DND-41 (cell line): Measurements from ENCODE around the gene PARVB.

ENCODE experiments used
- ATAC-seq: fragments of 200-7000 bp; cut with Tn5 transposase; 3 replicates; pipeline ENCODE4 v1.9.1; 2021; ENCODE audit warnings: low read depth; ENCODE audit not compliant: insufficient read depth
- DNase-seq: peaks from one replicate; pipeline ENCODE4 v3.0.0-alpha.2; 2020
- H2AFZ ChIP-seq: 2 replicates; pipeline ENCODE4 v1.6.0; 2012; ENCODE audit warnings: low read depth, low read length
- H3K27ac ChIP-seq: 2 replicates; pipeline ENCODE4 v1.5.1; 2012; ENCODE audit warnings: low read length, inconsistent platforms
- H3K27me3 ChIP-seq: fragments of 200-600 bp; sonication (generic); 2 replicates; pipeline ENCODE4 v1.6.0; 2012; ENCODE audit warnings: low read length, mild to moderate bottlenecking, inconsistent platforms; ENCODE audit not compliant: insufficient read depth, poor library complexity
- H3K36me3 ChIP-seq: 2 replicates; pipeline ENCODE4 v1.5.1; 2012; ENCODE audit warnings: low read length, inconsistent platforms; ENCODE audit not compliant: insufficient read depth
- H3K4me1 ChIP-seq: 2 replicates; pipeline ENCODE4 v1.5.1; 2012; ENCODE audit warnings: mild to moderate bottlenecking, low read length; ENCODE audit not compliant: insufficient read depth
- H3K4me2 ChIP-seq: 2 replicates; pipeline ENCODE4 v1.6.0; 2012; ENCODE audit warnings: mild to moderate bottlenecking, moderate library complexity, low read length, inconsistent platforms; ENCODE audit not compliant: insufficient read depth
- H3K4me3 ChIP-seq, 2 experiments: fragments of 200-600 bp in 1 of 2; shearing (Covaris generic) in 1 of 2; 2 replicates each; pipeline ENCODE4 v1.5.1; 2012 to 2016; ENCODE audit warnings: inconsistent platforms in 2 of 2, low read length in 2 of 2, mild to moderate bottlenecking in 2 of 2, low read depth in 1 of 2, moderate library complexity in 1 of 2
- H3K79me2 ChIP-seq: 2 replicates; pipeline ENCODE4 v1.6.0; 2012; ENCODE audit warnings: low read length, inconsistent platforms; ENCODE audit not compliant: insufficient read depth
- H3K9ac ChIP-seq: 2 replicates; pipeline ENCODE4 v1.6.0; 2012; ENCODE audit warnings: low read depth, mild to moderate bottlenecking, inconsistent platforms, low read length, moderate library complexity
- H3K9me3 ChIP-seq: 2 replicates; pipeline ENCODE4 v1.5.1; 2012; ENCODE audit warnings: low read length, moderate library complexity, mild to moderate bottlenecking, inconsistent platforms; ENCODE audit not compliant: insufficient read depth, severe bottlenecking
- H4K20me1 ChIP-seq: 2 replicates; pipeline ENCODE4 v1.6.0; 2012; ENCODE audit warnings: low read length; ENCODE audit not compliant: insufficient read depth
- CTCF ChIP-seq: IDR thresholded peaks from 2 replicates; pipeline ENCODE4 v1.5.1; 2012; ENCODE audit warnings: borderline replicate concordance, low read length, moderate library complexity, mild to moderate bottlenecking; ENCODE audit not compliant: poor library complexity, severe bottlenecking; ENCODE audit errors: extremely low read depth
- EZH2 ChIP-seq: IDR thresholded peaks from 3 replicates; pipeline ENCODE4 v1.6.1; 2012; ENCODE audit warnings: borderline replicate concordance, low read depth, mild to moderate bottlenecking, moderate library complexity, low read length, inconsistent platforms; ENCODE audit not compliant: severe bottlenecking

Gene PARVB

GRCh38 chr22:44159811-44160210 lies 135.7 kb downstream of the PARVB start:
- H3K27ac ChIP-seq, result no peak overlapping the region
- H3K79me2 ChIP-seq, result no peaks in the 10 kb centered on the region
- H4K20me1 ChIP-seq, result no peaks in the 10 kb centered on the region; the same call in none of the 2 replicates
- H3K36me3 ChIP-seq, result no peaks in the 10 kb centered on the region
- DNase-seq (no peak), ATAC-seq (no peak)
- H3K9ac ChIP-seq, result no peak overlapping the region
- no peaks in the 10 kb centered on the region for H3K27me3 ChIP-seq
- no peak overlapping the region for H2AFZ ChIP-seq
- no peaks in the 10 kb centered on the region for H3K9me3 ChIP-seq
- no peaks in the 10 kb centered on the region for H3K4me1 ChIP-seq
- TF ChIP-seq EZH2, result no peak
- no peak for TF ChIP-seq CTCF
- H3K4me3 ChIP-seq, result no peak overlapping the region
- no peak overlapping the region for H3K4me2 ChIP-seq

GRCh38 chr22:44160421-44160820 lies 136.3 kb downstream of the PARVB start:
- Histone ChIP-seq H3K79me2 (no peaks in the 10 kb centered on the region), H2AFZ (no peak overlapping the region), H3K27ac (no peak overlapping the region), H3K27me3 (no peaks in the 10 kb centered on the region), H3K36me3 (no peaks in the 10 kb centered on the region), H3K9me3 (no peaks in the 10 kb centered on the region), H3K9ac (no peak overlapping the region), H4K20me1 (no peaks in the 10 kb centered on the region; the same call in 1 of the 2 replicates), H3K4me2 (no peak overlapping the region), H3K4me1 (no peaks in the 10 kb centered on the region), H3K4me3 (no peak overlapping the region)
- TF ChIP-seq EZH2 (no peak), CTCF (no peak)
- no peak for ATAC-seq
- DNase-seq, result no peak

GRCh38 chr22:44161673-44162072 lies 137.6 kb downstream of the PARVB start:
- DNase-seq, result no peak
- no peaks in the 10 kb centered on the region; the same call in 1 of the 2 replicates for H4K20me1 ChIP-seq
- no peak for TF ChIP-seq EZH2

GRCh38 chr22:44162960-44163359 lies 138.9 kb downstream of the PARVB start:
- Histone ChIP-seq H4K20me1 (peaks cover under 1% of the 10 kb centered on the region; the same call in 1 of the 2 replicates), H3K4me1 (no peaks in the 10 kb centered on the region), H3K79me2 (no peaks in the 10 kb centered on the region), H3K27ac (no peak overlapping the region), H3K9me3 (no peaks in the 10 kb centered on the region), H3K9ac (no peak overlapping the region), H3K27me3 (no peaks in the 10 kb centered on the region), H2AFZ (no peak overlapping the region), H3K4me2 (no peak overlapping the region), H3K36me3 (no peaks in the 10 kb centered on the region), H3K4me3 (no peak overlapping the region)
- no peak for DNase-seq
- ATAC-seq, result no peak
- no peak for TF ChIP-seq EZH2
- no peak for TF ChIP-seq CTCF

More at GRCh38 chr22:44161673-44162072, 137.6 kb downstream of the PARVB start:
- Histone ChIP-seq H3K9ac (no peak overlapping the region), H3K4me3 (no peak overlapping the region), H3K27me3 (no peaks in the 10 kb centered on the region), H3K27ac (no peak overlapping the region), H3K36me3 (no peaks in the 10 kb centered on the region), H3K9me3 (no peaks in the 10 kb centered on the region), H3K79me2 (no peaks in the 10 kb centered on the region), H3K4me1 (no peaks in the 10 kb centered on the region), H2AFZ (no peak overlapping the region), H3K4me2 (no peak overlapping the region)
- ATAC-seq, result no peak
